Measurements from ENCODE around the gene ANKS1B. TPM values are rescaled to one million over a fixed set of nuclear protein-coding genes. Genes with fewer than 3 reads are reported as not detected.

ANKS1B gene
- total RNA-seq, 1 experiment from 2014 or later = 5.8 TPM

DNA sequence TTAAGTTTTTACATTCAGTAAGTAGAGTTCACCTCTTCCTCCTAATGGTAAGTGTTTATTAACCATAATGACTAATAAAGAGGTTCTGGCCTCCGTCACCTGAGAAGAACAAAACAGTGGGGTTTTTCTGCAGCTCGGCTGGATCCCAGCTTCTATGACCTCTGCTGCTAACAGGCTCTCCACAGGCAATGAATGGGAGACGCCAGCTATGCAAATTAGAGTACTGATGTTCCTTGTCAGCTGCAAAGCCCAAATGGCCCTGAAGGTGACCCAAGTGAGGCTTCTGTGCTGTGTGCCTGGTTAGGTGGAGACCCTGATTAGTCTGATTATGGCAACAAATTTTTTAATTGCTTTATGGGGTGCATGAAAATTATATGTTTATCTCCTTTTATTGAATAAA is 1121.6 kb downstream of the ANKS1B start:
- Mint-ChIP-seq H3K27me3 (ENCODE audit: low read depth) (peaks cover 59% of the 10 kb centered on the region), H3K4me3 (0 out of 2 replicates have a peak overlapping the region, but pooled peaks have one; percentile 15), H3K36me3 (peaks cover 2% of the 10 kb centered on the region; the same call in 1 of the 2 replicates), H3K4me1 (peaks cover 41% of the 10 kb centered on the region), H3K9me3 (peaks cover 15% of the 10 kb centered on the region), H3K27ac (peak overlapping the region; percentile 51; the same call in 1 of the 2 replicates)
- POLR2A ChIA-PET = interaction anchor here (0.7 kb wide), 1 partner anchor 40 kb away, joined by 3 read pairs; no protein-coding TSS in a partner anchor
- TF ChIP-seq NFE2L1 (CRISPR knock-in tag; IDR thresholded peaks at IDR 0.05) (no peak), ZNF423 (CRISPR knock-in tag; IDR thresholded peaks at IDR 0.05) (peak; percentile 81)
- ATAC-seq (peak; percentile 97), DNase-seq (ENCODE audit: low spot score) (peak; percentile 49)
- CTCF ChIA-PET = interaction anchor here (0.7 to 2.0 kb wide), 6 partner anchors 8 to 233 kb away, joined by 3 to 5 read pairs (median 3); no protein-coding TSS in a partner anchor

DNA sequence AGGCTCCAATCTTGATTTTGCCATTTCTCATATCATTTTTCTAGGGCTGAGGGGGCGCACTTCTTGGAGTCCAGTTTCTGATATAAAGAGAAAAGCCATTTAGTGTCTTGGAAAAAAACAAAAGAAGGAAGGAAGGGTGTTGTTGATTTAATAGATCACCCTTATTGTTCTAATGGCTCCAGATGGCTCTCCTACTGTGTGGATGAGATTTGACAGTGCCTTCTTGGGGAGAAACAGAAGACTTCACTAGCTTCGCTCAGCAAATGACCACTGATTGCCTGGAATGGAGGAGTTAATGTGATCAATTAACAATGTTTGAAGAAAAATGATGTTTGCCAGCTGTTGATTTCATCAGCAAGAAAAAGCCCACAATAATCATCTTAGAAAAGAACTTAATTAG is 1123.5 kb downstream of the ANKS1B start:
- DNase-seq (ENCODE audit: low spot score) = no peak
- no peak overlapping the region for H3K27ac Mint-ChIP-seq
- H3K27me3 Mint-ChIP-seq (ENCODE audit: low read depth) = peaks cover 51% of the 10 kb centered on the region
- peaks cover 11% of the 10 kb centered on the region for H3K9me3 Mint-ChIP-seq
- peaks cover 2% of the 10 kb centered on the region; the same call in 1 of the 2 replicates for H3K36me3 Mint-ChIP-seq
- POLR2A ChIA-PET = no interaction called here
- no peak overlapping the region for H3K4me3 Mint-ChIP-seq
- CTCF ChIA-PET = interaction anchor here (0.6 to 2.0 kb wide), 6 partner anchors 12 to 125 kb away, joined by 3 to 5 read pairs (median 3); no protein-coding TSS in a partner anchor
- peaks cover 60% of the 10 kb centered on the region for H3K4me1 Mint-ChIP-seq
- no peak for TF ChIP-seq NFE2L1 (CRISPR knock-in tag; IDR thresholded peaks at IDR 0.05)
- TF ChIP-seq KAT7 (CRISPR knock-in tag; IDR thresholded peaks at IDR 0.05; ENCODE audit: borderline replicate concordance) = no peak
- no peak for ATAC-seq

DNA sequence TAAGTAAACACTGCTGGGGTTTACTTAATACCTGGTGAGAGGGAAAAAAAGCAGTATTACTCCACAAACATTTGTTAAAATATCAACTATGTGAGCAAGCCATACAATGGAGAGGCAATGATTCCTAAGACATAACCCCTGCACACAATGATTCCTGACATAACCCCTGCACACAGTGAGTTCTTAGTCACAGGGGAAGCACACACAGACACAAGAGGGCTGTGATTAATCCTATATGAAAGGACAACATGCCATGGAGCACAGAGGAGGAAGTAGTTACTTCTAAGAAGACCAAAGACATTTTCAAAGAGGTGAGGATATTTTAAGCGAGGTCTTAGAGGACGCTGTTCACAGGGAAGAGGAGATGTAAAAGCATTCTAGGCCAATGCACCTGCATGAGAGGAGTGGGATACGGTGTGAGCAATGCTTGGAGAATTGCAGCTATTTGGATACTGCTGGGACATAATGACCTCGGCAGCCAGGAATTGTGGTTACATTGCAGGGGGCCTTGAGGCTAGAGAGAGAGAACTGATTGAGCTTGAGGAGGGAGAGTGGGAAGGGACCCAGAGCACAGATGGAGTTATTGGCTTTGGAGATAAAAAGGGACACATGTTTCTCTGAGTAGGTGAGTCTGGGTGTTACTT is 1127.7 kb downstream of the ANKS1B start:
- Mint-ChIP-seq H3K36me3 (no peaks in the 10 kb centered on the region), H3K4me3 (no peak overlapping the region), H3K27me3 (ENCODE audit: low read depth) (peaks cover 33% of the 10 kb centered on the region), H3K9me3 (no peaks in the 10 kb centered on the region), H3K27ac (peak overlapping the region; percentile 76), H3K4me1 (peaks cover 50% of the 10 kb centered on the region)
- ChIA-PET CTCF (interaction anchor here (1.0 to 1.1 kb wide), 3 partner anchors 10 to 290 kb away, joined by 3 read pairs; no protein-coding TSS in a partner anchor), POLR2A (no interaction called here)
- peak; percentile 95 for ATAC-seq
- peak; percentile 54 for DNase-seq (ENCODE audit: low spot score)
- TF ChIP-seq, protein P1, sequence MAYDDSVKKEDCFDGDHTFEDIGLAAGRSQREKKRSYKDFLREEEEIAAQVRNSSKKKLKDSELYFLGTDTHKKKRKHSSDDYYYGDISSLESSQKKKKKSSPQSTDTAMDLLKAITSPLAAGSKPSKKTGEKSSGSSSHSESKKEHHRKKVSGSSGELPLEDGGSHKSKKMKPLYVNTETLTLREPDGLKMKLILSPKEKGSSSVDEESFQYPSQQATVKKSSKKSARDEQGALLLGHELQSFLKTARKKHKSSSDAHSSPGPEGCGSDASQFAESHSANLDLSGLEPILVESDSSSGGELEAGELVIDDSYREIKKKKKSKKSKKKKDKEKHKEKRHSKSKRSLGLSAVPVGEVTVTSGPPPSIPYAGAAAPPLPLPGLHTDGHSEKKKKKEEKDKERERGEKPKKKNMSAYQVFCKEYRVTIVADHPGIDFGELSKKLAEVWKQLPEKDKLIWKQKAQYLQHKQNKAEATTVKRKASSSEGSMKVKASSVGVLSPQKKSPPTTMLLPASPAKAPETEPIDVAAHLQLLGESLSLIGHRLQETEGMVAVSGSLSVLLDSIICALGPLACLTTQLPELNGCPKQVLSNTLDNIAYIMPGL (CRISPR knock-in tag; IDR thresholded peaks at IDR 0.05) = no peak
- TF ChIP-seq TEAD1 (CRISPR knock-in tag; IDR thresholded peaks at IDR 0.05) (peak; percentile 97; the same call in 1 of the 2 replicates), TP53 (CRISPR knock-in tag; IDR thresholded peaks at IDR 0.05) (no peak), ZBTB21 (CRISPR knock-in tag; IDR thresholded peaks at IDR 0.05; ENCODE audit: borderline replicate concordance) (no peak), IRF2 (CRISPR knock-in tag; IDR thresholded peaks at IDR 0.05; ENCODE audit: borderline replicate concordance, low read depth) (no peak), JAZF1 (CRISPR knock-in tag; IDR thresholded peaks at IDR 0.05) (no peak), NFYB (CRISPR knock-in tag; conservative IDR thresholded peaks at IDR 0.05; ENCODE audit: low read depth) (no peak)
- TF ChIP-seq, protein P2, sequence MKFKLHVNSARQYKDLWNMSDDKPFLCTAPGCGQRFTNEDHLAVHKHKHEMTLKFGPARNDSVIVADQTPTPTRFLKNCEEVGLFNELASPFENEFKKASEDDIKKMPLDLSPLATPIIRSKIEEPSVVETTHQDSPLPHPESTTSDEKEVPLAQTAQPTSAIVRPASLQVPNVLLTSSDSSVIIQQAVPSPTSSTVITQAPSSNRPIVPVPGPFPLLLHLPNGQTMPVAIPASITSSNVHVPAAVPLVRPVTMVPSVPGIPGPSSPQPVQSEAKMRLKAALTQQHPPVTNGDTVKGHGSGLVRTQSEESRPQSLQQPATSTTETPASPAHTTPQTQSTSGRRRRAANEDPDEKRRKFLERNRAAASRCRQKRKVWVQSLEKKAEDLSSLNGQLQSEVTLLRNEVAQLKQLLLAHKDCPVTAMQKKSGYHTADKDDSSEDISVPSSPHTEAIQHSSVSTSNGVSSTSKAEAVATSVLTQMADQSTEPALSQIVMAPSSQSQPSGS (CRISPR knock-in tag; IDR thresholded peaks at IDR 0.05; ENCODE audit: borderline replicate concordance, low read depth) = no peak
- TF ChIP-seq, protein P3, sequence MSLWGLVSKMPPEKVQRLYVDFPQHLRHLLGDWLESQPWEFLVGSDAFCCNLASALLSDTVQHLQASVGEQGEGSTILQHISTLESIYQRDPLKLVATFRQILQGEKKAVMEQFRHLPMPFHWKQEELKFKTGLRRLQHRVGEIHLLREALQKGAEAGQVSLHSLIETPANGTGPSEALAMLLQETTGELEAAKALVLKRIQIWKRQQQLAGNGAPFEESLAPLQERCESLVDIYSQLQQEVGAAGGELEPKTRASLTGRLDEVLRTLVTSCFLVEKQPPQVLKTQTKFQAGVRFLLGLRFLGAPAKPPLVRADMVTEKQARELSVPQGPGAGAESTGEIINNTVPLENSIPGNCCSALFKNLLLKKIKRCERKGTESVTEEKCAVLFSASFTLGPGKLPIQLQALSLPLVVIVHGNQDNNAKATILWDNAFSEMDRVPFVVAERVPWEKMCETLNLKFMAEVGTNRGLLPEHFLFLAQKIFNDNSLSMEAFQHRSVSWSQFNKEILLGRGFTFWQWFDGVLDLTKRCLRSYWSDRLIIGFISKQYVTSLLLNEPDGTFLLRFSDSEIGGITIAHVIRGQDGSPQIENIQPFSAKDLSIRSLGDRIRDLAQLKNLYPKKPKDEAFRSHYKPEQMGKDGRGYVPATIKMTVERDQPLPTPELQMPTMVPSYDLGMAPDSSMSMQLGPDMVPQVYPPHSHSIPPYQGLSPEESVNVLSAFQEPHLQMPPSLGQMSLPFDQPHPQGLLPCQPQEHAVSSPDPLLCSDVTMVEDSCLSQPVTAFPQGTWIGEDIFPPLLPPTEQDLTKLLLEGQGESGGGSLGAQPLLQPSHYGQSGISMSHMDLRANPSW (CRISPR knock-in tag; conservative IDR thresholded peaks at IDR 0.05; ENCODE audit: low read depth) = no peak
- TF ChIP-seq, protein P4, sequence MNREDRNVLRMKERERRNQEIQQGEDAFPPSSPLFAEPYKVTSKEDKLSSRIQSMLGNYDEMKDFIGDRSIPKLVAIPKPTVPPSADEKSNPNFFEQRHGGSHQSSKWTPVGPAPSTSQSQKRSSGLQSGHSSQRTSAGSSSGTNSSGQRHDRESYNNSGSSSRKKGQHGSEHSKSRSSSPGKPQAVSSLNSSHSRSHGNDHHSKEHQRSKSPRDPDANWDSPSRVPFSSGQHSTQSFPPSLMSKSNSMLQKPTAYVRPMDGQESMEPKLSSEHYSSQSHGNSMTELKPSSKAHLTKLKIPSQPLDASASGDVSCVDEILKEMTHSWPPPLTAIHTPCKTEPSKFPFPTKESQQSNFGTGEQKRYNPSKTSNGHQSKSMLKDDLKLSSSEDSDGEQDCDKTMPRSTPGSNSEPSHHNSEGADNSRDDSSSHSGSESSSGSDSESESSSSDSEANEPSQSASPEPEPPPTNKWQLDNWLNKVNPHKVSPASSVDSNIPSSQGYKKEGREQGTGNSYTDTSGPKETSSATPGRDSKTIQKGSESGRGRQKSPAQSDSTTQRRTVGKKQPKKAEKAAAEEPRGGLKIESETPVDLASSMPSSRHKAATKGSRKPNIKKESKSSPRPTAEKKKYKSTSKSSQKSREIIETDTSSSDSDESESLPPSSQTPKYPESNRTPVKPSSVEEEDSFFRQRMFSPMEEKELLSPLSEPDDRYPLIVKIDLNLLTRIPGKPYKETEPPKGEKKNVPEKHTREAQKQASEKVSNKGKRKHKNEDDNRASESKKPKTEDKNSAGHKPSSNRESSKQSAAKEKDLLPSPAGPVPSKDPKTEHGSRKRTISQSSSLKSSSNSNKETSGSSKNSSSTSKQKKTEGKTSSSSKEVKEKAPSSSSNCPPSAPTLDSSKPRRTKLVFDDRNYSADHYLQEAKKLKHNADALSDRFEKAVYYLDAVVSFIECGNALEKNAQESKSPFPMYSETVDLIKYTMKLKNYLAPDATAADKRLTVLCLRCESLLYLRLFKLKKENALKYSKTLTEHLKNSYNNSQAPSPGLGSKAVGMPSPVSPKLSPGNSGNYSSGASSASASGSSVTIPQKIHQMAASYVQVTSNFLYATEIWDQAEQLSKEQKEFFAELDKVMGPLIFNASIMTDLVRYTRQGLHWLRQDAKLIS (CRISPR knock-in tag; IDR thresholded peaks at IDR 0.05; ENCODE audit: borderline replicate concordance) = no peak
- TF ChIP-seq, protein P5, sequence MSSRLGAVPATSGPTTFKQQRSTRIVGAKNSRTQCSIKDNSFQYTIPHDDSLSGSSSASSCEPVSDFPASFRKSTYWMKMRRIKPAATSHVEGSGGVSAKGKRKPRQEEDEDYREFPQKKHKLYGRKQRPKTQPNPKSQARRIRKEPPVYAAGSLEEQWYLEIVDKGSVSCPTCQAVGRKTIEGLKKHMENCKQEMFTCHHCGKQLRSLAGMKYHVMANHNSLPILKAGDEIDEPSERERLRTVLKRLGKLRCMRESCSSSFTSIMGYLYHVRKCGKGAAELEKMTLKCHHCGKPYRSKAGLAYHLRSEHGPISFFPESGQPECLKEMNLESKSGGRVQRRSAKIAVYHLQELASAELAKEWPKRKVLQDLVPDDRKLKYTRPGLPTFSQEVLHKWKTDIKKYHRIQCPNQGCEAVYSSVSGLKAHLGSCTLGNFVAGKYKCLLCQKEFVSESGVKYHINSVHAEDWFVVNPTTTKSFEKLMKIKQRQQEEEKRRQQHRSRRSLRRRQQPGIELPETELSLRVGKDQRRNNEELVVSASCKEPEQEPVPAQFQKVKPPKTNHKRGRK (CRISPR knock-in tag; IDR thresholded peaks at IDR 0.05; ENCODE audit: borderline replicate concordance) = no peak
- TF ChIP-seq, protein P6, sequence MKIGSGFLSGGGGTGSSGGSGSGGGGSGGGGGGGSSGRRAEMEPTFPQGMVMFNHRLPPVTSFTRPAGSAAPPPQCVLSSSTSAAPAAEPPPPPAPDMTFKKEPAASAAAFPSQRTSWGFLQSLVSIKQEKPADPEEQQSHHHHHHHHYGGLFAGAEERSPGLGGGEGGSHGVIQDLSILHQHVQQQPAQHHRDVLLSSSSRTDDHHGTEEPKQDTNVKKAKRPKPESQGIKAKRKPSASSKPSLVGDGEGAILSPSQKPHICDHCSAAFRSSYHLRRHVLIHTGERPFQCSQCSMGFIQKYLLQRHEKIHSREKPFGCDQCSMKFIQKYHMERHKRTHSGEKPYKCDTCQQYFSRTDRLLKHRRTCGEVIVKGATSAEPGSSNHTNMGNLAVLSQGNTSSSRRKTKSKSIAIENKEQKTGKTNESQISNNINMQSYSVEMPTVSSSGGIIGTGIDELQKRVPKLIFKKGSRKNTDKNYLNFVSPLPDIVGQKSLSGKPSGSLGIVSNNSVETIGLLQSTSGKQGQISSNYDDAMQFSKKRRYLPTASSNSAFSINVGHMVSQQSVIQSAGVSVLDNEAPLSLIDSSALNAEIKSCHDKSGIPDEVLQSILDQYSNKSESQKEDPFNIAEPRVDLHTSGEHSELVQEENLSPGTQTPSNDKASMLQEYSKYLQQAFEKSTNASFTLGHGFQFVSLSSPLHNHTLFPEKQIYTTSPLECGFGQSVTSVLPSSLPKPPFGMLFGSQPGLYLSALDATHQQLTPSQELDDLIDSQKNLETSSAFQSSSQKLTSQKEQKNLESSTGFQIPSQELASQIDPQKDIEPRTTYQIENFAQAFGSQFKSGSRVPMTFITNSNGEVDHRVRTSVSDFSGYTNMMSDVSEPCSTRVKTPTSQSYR (CRISPR knock-in tag; IDR thresholded peaks at IDR 0.05) = no peak
